NAMALWA (cell line): ENCODE data around the gene HYAL4.
"Not testable (repeated sequence)": the region's sequence is repeated elsewhere in the genome, so short reads cannot be mapped to it uniquely, and the experiment has no call there.

Experiments
- DNase-seq: peaks from one replicate; pipeline ENCODE4 v3.0.0-alpha.2; 2015; ENCODE audit warnings: low spot score

Gene HYAL4

GRCh38 chr7:123844712-123845219, at the start of gene HYAL4:
Gene HYAL4, plus strand, starts transcription at chr7:123845169. Its CDS starts 23,105 bp downstream, at chr7:123868274.
- DNase-seq = no peak

- no peak for DNase-seq
Observed at GRCh38 chr7:123795917-123796316, 49.1 kb upstream of the HYAL4 start.

- DNase-seq = no peak
Observed at GRCh38 chr7:123796568-123796967, 48.4 kb upstream of the HYAL4 start.

- peak; percentile 63 for DNase-seq
Observed at GRCh38 chr7:123797673-123798531, 47.1 kb upstream of the HYAL4 start.

GRCh38 chr7:123798532-123799188, 46.3 kb upstream of the HYAL4 start:
- no peak for DNase-seq

GRCh38 chr7:123802249-123802648, 42.7 kb upstream of the HYAL4 start:
- no peak for DNase-seq

GRCh38 chr7:123805287-123805686, 39.7 kb upstream of the HYAL4 start:
- no peak for DNase-seq

- no peak for DNase-seq
Observed at GRCh38 chr7:123809471-123809870, 35.5 kb upstream of the HYAL4 start.

- DNase-seq = no peak
Observed at GRCh38 chr7:123811056-123811455, 33.9 kb upstream of the HYAL4 start.

GRCh38 chr7:123816916-123817315, 28.1 kb upstream of the HYAL4 start:
- no peak for DNase-seq

- DNase-seq = no peak
Observed at GRCh38 chr7:123819001-123819400, 26.0 kb upstream of the HYAL4 start.

GRCh38 chr7:123819795-123820194, 25.2 kb upstream of the HYAL4 start:
- DNase-seq = not testable (repeated sequence)

GRCh38 chr7:123820864-123821263, 24.1 kb upstream of the HYAL4 start:
- DNase-seq = no peak

- DNase-seq = no peak
Observed at GRCh38 chr7:123821320-123821719, 23.6 kb upstream of the HYAL4 start.

- DNase-seq = peak; percentile 13
Observed at GRCh38 chr7:123823898-123824753, 20.8 kb upstream of the HYAL4 start.

- no peak for DNase-seq
Observed at GRCh38 chr7:123824754-123825067, 20.3 kb upstream of the HYAL4 start.

- no peak for DNase-seq
Observed at GRCh38 chr7:123828805-123829204, 16.2 kb upstream of the HYAL4 start.

GRCh38 chr7:123836656-123837055, 8.3 kb upstream of the HYAL4 start:
- no peak for DNase-seq

- DNase-seq = not testable (repeated sequence)
Observed at GRCh38 chr7:123839106-123839505, 5.9 kb upstream of the HYAL4 start.

GRCh38 chr7:123844142-123844541, 827 bp upstream of the HYAL4 start:
- DNase-seq = not testable (repeated sequence)

- DNase-seq = no peak
Observed at GRCh38 chr7:123845823-123846216, 851 bp downstream of the HYAL4 start.

- no peak for DNase-seq
Observed at GRCh38 chr7:123846217-123846891, 1.4 kb downstream of the HYAL4 start.
